Fibroblast of skin of left quadriceps (primary cell): ENCODE data around the gene MYEOV.

ENCODE experiments used
- DNase-seq, 2 experiments: peaks; one replicate each; pipeline ENCODE4 v3.0.0-alpha.2; 2013; ENCODE audit warnings: low read depth in 2 of 2

Gene MYEOV

DNA sequence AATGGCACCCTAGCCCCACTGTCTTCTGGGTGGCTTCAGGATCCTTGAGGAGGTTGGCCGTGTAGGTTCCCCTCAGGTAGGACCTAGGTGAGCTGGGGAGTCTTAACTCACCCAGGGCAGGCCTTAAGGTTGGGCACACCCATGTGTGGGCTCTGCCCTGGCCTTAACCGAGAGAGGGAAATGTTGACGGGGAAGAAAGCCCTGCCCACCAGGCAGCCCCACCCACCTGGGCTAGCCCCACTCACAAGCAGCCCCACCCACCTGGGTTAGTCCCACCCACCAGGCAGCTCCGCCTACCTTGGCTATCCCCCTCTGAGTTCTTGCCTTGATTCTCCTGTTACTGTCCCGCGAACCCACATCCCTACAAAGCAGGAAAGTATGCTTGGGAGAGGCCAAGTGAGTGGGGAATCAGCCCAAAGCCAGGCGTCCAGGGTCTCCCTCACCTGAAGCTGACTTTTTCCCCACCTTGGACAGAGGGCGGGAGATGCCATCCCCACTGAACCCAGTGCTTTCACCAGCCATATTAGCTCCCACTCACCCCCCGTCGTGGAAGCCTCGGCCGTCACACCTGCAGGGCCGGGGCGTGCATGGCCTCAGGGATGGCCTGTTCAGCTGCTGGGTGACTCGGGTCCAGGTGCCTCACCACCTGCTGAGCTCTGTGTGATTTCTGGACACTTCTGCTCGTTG is at the start of gene MYEOV:
MYEOV (plus strand) TSS at position 337 of the 687 bp plus-strand sequence. CDS start 1,200 bp downstream, outside the sequence.
- DNase-seq: no peak

DNA sequence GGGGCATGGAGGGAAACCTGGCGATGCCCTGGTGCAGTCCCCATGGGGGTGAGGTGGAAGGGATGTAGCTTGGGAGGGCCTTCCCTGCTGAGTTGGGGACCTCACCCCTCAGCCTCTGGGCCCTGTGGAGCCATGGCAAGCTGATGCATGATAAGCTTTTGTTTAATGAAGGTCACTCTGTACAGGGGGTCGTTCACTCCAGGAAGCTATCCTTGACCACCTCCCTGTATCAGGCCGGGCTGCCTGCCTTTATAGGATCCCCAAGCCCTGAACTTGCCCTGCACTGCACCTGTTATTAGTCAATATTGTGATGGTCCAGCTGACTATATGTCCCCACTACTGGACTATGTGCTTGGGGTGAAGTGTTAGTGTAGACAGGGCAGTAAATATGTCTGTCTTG is 49.7 kb upstream of the MYEOV start:
- DNase-seq: no peak

DNA sequence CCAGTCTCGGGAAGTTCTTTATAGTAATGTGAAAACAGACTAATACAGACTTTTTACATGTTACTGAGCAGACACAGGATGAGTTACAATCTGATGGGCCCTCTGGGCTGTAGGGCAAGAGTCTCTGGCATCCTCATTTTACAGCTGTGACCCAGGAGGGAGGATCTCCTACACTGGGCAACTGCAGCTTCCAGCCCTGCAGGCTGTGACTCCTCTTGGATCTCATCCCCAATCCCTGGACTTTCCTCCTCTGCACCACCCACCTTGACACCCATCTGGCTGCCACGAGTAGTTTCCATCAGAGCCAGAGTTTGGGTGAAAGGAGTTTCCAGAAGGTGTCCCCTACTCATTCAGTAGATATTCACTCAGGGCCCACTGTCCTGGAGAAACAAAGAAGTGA is 48.9 kb upstream of the MYEOV start:
- DNase-seq: no peak

DNA sequence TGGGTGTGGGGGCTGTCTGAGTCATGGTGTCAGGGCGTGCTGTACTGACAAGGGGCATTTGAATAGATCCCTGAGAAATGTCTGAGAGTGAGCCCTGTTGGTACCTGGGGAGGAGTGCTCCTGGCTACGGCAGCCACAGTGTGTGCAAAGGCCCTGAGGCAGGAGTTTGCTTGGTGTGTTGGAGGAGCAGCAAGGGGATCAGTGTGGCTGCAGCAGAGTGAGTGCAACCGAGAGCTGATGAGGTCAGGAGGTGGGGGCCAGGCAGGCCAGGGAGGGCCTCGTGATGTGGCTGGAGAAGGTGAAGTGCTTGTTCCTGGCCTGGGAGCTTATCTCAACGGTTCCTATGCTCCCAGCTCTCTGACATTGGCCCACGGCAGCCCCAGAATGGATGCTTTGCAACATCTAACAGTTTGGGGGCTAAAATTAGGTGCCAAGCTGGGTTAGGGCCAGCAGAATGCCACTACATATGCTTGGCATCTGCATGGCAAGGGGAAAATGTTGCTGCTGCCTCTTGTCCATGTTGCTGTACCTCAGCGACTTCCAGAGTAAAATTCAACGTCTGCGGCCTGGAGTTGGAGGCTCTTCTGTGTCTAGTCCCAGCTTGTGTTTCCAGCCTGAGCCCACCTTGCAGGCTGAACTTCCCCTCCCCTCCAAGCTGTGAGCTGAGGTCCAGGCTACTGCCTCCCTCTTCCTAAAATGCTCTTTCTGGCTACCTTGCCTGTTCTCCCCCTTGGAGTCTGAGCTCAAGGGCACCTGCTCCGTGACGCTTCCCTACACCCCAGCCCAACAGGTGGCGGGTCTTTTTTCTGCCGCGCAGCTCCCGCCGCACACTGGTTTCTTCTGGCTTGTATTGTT is 48.2 kb upstream of the MYEOV start:
- DNase-seq: no peak

DNA sequence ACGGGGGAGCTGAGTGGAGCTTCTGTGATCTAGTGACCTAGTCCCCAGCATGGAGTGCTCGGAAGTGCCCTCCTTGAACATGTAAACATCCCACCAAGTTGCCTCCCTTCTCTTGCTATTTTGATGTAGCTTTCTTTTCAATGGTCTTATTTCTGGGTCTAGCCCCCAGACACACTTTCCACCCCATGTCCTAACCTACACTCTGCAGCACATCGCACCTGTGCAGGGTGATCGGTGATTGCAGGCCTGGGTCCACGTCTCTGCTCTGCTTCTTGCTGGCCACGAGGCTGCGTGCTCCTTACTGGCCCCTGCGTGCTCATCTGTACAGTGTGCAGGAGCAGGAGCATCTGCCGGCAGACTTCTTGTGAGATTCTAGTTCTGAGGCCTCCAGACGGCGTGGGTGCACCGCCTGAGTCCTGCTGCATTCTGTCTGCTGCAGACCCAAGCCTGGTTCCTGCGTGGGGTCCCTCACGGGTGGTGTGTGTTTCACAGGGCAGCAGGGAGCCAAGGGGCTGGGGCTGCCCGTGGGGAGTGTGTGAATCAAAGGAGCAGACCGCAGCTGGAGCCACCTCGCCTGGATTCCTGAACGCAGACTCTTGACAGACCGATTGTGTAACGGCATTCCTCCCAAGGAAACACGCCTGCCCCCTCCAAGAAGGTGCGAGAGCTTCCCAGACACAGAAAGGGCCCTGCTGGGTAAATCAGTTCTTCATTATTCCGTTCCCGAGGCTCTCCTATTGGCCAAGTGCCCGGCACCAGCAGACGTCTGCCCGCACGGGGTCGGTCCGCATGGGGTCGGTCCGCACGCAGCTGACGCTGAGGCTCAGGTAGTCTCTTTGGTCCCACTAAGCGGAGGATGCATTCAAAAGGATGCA is 44.4 kb upstream of the MYEOV start:
- DNase-seq: peak; percentile 21 to 24

DNA sequence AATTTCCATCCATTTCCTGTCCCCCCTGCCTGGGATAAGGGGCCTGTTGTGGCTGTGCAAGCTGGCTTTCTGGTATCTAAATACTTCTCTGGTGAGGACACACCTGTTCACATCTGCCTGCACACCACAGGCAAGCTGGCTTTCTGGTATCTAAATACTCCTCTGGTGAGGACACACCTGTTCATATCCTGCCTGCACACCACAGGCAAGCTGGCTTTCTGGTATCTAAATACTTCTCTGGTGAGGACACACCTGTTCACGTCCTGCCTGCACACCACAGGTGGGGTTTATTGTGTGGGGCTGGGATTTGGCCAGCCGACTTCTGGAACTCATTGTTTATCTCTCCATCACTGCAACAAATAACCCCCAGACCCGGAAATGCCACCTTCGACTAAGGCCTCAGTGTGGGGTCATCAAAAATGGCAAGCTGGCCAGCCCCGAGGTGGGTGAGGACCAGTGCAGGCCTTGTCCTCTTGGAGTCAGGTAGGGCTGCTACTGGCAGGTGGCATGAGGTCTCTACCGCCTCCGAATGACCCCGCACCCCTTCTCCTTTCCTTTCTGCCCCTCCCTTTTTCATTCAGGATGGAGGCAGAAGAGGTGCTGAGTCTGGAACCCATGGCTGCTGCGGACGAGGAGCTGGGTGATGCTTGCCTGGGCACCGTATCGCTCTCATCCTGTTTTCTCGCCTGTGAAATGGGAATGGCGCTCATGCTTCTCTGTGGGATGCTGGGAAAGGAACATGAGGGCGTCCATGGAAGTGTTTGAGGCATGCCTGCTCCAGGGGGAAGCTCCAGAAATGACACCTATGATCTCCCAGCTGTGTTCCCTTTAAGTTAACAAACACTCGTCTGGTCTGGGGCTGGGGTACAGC is 43.5 kb upstream of the MYEOV start:
- no peak for DNase-seq

DNA sequence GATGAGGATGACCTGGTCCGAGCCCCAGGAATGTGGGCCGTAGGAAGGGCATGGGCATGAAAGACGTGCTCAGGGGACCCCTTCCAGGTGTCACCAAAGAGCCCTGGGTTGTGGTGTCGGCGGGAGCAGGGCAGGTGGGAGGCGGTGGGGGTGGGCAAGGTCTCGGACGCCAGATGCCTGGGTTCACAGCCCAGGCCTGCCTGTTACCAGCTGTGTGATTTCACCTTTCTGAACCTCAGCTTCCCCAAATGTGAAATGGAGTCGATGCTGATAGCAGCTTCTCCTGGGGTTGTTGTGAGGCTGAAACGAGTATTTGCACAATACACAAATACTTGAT is 42.9 kb upstream of the MYEOV start:
- DNase-seq: no peak

DNA sequence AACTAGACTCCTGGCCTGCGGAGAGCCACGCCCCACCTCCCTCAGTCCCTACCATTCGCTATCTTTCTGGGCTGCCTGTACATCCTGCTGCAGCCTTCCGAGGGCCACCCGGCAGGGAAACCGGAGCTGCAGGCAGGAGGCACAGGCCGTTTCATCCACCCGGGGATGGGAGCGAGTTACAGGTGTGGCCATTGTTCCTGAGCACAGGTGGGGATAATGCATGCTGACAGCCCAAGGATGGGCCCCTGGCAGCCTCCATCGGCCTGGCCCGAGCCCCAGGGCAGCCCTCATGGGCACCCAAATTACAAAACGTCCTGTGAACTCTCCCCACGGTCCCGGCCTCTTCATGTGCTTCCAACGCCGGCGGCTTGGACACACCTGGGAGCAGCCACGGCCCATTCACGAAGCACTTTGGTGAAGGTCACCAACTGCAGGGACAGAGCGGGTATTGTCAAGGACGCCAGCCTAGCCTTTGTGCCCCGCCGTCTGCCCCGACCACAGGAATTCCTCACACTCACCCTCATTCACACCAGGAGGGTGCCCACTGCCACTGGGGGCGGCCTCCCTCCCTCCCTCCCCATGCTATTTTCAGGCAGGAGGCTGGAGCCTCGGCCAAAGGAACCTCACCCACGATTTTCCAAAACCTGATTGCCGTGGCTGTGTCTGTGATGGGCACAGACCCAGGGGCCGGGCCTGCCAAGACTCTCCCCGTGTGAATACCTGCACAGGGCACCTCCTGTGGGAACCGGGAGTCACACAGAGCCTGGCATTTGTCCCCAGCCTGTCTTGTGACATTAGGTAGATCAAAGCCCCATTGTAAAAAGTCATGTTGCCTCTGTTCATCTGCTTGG is 42.1 kb upstream of the MYEOV start:
- no peak for DNase-seq

DNA sequence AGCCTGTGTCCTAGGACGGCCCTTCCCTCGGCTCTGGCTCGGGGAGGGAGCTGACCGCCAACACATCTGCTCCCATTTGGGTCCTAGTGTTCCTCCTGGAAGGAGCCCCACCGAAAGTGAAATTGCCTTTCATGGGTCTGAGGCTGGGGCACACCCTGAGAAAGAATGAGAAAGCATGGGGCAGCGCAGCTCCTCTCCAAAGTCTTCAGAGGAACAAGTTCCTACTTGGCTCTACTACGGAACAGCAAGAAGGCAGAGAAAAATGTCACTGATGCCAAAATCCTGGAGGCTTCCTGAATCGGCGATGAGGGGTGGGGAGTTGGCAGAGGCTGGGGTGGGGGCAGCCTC is 41.5 kb upstream of the MYEOV start:
- no peak for DNase-seq

DNA sequence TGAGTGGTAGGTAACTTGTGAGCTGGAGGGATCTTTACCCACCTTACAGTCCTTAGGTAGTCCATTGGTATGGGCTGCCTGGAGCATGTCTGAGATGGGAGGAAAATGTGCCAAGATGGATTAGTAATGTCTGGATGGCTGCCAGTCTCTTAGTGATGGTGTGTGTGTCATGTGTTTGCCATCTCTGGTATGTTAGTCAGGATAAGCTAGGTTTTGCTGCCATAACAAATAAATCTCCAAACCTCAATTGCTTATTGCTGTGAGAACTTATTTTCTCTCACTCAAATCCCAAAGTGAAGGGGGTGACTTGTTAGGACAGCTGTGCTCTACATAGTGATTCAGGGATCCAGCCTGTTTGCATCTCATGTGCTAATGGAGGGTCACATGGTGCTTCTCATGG is 40.9 kb upstream of the MYEOV start:
- peak in 1 of 2 experiments; percentile 14 for DNase-seq

DNA sequence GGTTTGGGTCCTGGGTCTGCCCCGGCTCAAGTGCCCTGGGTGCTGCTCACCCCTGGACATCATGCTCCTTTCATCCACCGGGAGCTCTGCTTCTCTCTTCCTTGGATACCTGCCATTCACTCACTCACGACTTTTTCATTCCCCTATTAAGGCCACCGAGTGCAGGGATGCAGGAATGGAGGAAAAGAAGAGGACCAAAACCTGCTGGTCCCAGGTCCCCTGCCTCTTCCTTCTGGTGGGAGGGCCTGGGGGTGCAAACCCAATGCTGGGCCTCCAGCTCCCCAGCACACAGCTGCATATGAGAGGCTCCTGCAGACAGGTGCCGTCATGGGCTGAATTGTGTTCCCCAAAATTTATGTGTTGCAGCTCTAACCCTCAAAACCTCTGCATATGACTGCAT is 36.8 kb upstream of the MYEOV start:
- DNase-seq: no peak

DNA sequence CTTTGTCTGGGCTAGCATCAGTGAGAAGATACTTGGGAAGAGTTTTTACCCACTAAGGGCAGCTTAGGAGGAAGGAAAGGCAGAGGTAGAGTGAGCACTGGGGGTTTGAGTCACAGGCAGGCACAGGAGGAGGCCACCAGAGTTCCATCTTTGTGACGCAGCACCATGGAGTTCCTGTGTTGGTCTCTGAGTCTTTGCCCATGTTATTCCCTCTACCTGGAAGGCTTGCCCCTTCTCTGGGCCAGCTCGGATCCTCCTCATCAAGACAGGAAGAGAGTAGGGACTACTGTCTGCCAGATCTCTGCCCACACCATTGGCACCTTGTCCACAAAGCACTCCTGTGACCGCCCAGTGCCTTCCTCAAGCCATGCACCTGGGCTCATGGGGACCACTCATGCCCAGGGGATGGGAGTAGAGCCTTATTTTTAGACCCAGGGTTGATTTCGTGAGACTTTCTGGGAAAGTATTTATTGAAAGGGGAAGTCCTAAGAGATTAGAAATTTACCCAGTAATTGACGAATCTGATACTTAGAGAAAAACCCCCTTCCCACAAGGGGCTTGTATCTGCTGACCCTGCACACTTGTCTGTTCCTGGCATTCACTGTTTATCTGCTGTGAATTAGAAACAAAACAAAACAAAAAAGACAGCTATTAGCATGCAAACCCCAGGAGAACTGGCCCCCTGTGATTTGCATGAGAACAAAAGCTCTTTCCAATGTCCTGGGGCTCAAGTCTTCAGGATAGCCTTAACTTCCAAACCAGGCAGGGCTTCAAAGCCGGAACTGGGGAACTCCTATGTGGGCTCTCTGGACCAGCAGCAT is 35.9 kb upstream of the MYEOV start:
- DNase-seq: no peak

DNA sequence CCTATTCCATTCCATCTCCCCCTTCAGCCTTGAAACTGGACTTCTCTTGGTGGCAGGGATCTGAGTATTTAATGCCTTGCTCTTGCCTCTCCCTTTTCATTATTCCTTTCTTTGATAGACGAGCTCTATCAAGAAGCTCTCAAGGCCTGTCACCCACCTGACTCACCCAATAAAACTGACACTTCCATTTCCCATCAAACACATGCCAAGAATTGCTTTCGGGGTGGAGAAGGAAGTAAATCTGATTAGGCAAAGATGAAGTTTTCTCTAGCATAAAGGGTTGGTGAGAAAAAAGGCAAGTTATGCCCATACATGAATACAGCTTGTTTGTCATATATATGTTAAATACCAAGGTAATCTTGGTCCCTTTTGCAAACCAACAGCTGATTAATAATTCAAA is 34.9 kb upstream of the MYEOV start:
- DNase-seq: no peak

DNA sequence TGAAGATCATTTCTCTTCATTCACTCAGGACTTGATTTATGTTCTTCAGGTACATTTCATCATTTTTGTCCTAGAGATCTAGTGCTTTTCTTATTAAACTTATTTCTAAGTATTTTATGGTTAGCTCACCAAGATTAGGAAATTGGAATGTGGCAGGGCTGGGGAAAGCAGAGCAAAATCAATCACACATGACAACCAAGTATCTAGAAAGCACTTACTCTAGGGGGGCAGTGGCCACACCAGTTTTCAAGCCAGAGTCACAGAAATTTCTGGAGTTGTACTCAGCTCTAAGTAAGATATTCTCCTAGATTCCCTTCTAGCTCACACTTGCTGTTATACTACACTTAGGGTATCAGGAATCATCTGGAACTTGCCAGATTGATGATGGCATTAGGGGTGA is 33.3 kb upstream of the MYEOV start:
- DNase-seq: peak; percentile 10 to 13

DNA sequence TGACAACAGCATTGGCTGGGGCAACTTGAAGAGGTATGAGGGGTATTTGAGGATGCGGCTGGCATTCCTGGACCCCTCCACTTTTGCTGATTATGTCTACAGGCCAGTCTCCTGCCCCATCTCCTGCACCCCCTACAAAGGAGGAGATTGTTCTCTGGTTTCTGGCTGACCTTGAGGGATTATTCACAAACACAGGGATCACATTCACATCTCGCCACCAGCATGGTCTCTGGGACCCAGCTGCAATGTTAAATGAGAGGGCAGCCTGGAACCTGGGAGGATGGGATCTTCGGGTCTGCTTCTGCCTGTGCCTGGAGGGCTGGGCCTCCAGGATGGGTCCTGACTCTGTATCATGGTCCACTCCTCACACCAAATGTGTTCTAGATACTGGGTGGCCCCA is 32.8 kb upstream of the MYEOV start:
- no peak for DNase-seq

DNA sequence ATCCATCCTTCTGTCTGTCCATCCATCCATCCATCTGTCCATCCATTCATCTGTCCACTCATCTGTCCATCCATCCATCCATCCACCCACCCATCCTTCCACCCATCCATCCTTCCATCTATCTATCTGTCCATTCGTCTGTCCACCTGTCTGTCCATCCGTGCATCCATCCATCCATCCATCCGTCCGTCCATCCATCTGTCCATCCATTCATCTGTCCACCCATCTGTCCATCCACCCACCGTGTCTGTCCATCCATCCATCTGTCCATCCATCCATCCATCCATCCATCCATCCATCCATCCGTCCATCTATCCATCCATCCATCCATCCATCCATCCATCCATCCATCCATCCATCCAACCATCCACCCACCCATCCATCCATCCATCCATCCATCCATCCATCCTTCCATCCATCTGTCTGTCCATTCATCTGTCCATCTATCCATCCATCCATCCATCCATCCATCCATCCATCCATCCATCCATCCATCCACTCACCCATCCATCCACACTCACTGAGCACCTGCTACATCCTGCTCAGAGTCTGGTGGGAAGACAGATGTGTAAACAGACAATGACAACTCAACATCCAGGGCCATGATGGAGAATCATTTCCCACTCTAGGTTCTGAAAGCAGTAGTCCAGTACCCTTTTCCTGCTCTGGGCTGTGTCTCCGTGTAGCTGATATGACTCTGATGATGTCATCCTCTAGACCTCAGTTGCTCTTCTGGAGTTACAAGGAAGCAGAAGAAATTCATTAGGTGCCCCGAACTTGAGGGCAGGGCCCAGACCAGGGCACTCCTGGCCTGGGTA is 30.8 kb upstream of the MYEOV start:
- DNase-seq: no peak

DNA sequence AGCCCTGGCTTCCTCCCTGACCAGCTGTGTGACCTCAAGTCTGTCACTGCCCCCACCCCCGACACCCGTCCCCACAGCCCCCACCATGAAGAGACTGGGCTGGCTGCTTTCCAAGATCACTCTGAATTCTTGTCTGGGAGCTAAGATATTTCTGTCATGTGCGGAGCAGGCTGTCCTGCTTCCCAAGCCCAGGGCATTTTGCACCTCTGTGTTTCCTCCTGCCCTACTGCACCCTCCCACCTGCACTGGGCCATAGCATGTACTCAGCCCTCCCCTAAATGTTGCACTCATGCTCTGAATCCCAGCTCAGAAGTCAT is 30.3 kb upstream of the MYEOV start:
- DNase-seq: no peak

DNA sequence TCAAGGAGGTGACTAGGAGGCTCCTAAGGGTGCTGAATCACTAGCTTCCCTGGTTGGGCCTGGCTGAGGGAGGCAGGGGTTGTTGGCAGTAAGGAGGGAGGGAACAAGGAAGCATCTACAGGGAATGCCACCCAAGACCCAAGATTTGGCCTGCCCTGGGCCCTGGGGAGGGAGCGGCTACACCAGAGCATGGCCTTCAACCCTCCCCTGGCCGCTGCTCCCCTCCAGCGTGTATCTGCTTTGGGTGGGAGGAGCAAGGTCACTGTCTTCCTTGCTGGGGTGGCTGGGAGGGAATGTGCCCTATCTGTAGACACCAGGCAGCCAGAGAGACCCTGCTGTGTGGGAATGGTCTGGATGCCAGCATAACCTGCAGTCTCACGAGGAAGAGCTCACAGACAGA is 29.5 kb upstream of the MYEOV start:
- DNase-seq: no peak

DNA sequence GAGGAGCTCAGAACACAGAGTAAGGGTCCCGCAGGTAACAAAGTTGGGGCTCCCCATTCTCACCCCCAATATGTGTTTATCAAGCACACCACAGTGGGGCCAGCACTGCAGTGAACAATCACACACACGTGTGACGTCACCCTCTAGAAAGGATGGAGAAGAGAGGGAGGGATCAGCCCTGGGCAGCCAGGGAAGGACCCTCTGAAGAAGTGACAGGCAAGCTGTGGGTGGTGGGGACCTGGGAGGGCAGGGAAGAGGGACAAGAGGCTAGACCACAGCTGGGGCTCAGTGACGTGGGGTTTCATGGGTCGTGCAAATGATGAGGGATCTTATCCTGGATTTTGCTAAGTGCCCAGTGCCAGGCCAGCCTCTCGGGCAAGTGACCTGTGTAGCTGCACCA is 28.7 kb upstream of the MYEOV start:
- DNase-seq: no peak
